Measurements from ENCODE around the gene ANK2. TPM values are rescaled to one million over a fixed set of nuclear protein-coding genes. Genes with fewer than 3 reads are reported as not detected.

Gene ANK2
- total and polyA plus RNA-seq, 2 experiments from 2014 or later, result 7.7 to 40.4 TPM

DNA sequence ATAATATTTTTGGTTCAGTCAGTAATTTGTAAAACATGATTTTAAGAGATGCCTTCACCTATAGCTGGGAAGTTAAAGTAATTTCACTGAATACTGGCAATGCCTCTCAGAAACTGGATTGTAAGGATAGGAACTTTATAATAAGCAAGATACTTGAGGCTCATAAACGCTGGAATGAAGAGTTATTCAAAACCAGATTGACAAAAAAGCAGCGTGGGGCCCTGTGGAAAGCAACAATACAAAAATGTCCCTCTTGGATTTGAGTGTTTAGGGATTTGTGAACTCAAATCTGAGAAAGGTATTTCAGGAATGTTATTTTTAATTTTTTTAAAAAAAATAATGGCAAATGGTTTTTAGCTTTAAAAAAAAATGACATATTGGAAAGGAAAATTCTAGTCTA, 94.6 kb downstream of the ANK2 start:
- Histone ChIP-seq H3K4me1 (ENCODE audit: insufficient read depth) (peaks cover 66% of the 10 kb centered on the region), H3K4me3 (no peak overlapping the region), H3K79me2 (replicated peaks; ENCODE audit: insufficient read depth) (no peaks in the 10 kb centered on the region), H4K20me1 (replicated peaks; ENCODE audit: insufficient read depth) (no peaks in the 10 kb centered on the region), H3K9me2 (ENCODE audit: insufficient read depth) (no peaks in the 10 kb centered on the region), H3F3A (replicated peaks; ENCODE audit: low read depth) (no peaks in the 10 kb centered on the region), H3K27ac (ENCODE audit: low read depth) (0 out of 2 replicates have a peak overlapping the region, but pooled peaks have one; percentile 43), H2AFZ (no peak overlapping the region), H3K4me2 (peak overlapping the region; percentile 28), H3K36me3 (ENCODE audit: insufficient read depth) (no peaks in the 10 kb centered on the region), H3K27me3 (ENCODE audit: insufficient read depth) (no peaks in the 10 kb centered on the region)
- H3K9me3 Mint-ChIP-seq, result no peaks in the 10 kb centered on the region
- TF ChIP-seq ZNF331 (CRISPR knock-in tag; IDR thresholded peaks at IDR 0.05; ENCODE audit: low read depth) (no peak), STAT1 (IDR thresholded peaks at IDR 0.05; ENCODE audit: unreplicated experiment) (no peak), NANOG (IDR thresholded peaks at IDR 0.05; ENCODE audit: borderline replicate concordance) (no peak), EZH2 (IDR thresholded peaks at IDR 0.05; ENCODE audit: low read depth, unreplicated experiment) (no peak), EZH2phosphoT487 (IDR thresholded peaks at IDR 0.05; ENCODE audit: unreplicated experiment) (no peak)
- TF ChIP-seq, protein P1, sequence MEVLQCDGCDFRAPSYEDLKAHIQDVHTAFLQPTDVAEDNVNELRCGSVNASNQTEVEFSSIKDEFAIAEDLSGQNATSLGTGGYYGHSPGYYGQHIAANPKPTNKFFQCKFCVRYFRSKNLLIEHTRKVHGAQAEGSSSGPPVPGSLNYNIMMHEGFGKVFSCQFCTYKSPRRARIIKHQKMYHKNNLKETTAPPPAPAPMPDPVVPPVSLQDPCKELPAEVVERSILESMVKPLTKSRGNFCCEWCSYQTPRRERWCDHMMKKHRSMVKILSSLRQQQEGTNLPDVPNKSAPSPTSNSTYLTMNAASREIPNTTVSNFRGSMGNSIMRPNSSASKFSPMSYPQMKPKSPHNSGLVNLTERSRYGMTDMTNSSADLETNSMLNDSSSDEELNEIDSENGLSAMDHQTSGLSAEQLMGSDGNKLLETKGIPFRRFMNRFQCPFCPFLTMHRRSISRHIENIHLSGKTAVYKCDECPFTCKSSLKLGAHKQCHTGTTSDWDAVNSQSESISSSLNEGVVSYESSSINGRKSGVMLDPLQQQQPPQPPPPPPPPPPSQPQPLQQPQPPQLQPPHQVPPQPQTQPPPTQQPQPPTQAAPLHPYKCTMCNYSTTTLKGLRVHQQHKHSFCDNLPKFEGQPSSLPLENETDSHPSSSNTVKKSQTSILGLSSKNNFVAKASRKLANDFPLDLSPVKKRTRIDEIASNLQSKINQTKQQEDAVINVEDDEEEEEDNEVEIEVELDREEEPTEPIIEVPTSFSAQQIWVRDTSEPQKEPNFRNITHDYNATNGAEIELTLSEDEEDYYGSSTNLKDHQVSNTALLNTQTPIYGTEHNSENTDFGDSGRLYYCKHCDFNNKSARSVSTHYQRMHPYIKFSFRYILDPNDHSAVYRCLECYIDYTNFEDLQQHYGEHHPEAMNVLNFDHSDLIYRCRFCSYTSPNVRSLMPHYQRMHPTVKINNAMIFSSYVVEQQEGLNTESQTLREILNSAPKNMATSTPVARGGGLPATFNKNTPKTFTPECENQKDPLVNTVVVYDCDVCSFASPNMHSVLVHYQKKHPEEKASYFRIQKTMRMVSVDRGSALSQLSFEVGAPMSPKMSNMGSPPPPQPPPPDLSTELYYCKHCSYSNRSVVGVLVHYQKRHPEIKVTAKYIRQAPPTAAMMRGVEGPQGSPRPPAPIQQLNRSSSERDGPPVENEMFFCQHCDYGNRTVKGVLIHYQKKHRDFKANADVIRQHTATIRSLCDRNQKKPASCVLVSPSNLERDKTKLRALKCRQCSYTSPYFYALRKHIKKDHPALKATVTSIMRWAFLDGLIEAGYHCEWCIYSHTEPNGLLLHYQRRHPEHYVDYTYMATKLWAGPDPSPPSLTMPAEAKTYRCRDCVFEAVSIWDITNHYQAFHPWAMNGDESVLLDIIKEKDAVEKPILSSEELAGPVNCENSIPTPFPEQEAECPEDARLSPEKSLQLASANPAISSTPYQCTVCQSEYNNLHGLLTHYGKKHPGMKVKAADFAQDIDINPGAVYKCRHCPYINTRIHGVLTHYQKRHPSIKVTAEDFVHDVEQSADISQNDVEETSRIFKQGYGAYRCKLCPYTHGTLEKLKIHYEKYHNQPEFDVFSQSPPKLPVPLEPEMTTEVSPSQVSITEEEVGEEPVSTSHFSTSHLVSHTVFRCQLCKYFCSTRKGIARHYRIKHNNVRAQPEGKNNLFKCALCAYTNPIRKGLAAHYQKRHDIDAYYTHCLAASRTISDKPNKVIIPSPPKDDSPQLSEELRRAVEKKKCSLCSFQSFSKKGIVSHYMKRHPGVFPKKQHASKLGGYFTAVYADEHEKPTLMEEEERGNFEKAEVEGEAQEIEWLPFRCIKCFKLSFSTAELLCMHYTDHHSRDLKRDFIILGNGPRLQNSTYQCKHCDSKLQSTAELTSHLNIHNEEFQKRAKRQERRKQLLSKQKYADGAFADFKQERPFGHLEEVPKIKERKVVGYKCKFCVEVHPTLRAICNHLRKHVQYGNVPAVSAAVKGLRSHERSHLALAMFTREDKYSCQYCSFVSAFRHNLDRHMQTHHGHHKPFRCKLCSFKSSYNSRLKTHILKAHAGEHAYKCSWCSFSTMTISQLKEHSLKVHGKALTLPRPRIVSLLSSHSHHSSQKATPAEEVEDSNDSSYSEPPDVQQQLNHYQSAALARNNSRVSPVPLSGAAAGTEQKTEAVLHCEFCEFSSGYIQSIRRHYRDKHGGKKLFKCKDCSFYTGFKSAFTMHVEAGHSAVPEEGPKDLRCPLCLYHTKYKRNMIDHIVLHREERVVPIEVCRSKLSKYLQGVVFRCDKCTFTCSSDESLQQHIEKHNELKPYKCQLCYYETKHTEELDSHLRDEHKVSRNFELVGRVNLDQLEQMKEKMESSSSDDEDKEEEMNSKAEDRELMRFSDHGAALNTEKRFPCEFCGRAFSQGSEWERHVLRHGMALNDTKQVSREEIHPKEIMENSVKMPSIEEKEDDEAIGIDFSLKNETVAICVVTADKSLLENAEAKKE (CRISPR knock-in tag; IDR thresholded peaks at IDR 0.05), result no peak
- TF ChIP-seq, protein P2, sequence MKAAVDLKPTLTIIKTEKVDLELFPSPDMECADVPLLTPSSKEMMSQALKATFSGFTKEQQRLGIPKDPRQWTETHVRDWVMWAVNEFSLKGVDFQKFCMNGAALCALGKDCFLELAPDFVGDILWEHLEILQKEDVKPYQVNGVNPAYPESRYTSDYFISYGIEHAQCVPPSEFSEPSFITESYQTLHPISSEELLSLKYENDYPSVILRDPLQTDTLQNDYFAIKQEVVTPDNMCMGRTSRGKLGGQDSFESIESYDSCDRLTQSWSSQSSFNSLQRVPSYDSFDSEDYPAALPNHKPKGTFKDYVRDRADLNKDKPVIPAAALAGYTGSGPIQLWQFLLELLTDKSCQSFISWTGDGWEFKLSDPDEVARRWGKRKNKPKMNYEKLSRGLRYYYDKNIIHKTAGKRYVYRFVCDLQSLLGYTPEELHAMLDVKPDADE (IDR thresholded peaks at IDR 0.05), result no peak
- 0 out of 3 replicates have a peak overlapping the region, but pooled peaks have one; percentile 25 for H3K4me3 Mint-ChIP-seq
- peaks cover 7% of the 10 kb centered on the region for H3K27me3 Mint-ChIP-seq (ENCODE audit: insufficient read depth, low read depth, poor library complexity)
- H3K27ac Mint-ChIP-seq, result peak overlapping the region; percentile 86; the same call in 1 of the 2 replicates
- H3K4me1 Mint-ChIP-seq, result peaks cover 71% of the 10 kb centered on the region
- ATAC-seq (no peak), DNase-seq (ENCODE audit: low spot score) (peak; percentile 20)
- no peaks in the 10 kb centered on the region for H3K36me3 Mint-ChIP-seq (ENCODE audit: low read depth)
